Small intestine (tissue), 7 donors: ENCODE measurements around the gene PALD1. TPM values are rescaled to one million over a fixed set of nuclear protein-coding genes. Genes with fewer than 3 reads are reported as not detected.

Source experiments
- DNase-seq, 2 donors: peaks; one replicate each; pipeline versions ENCODE4 v3.0.0 to v3.0.0-alpha.2; 2013
- FAIRE-seq: peaks from 2 replicates; lab custom pipeline; 2012; peaks lifted over from hg19 to GRCh38; lab: Jason Lieb, UNC
- H3K27ac ChIP-seq, 3 donors: one replicate each; pipeline ENCODE4 v1.5.1; 2013; ENCODE audit warnings: low read length in 2 of 3, mild to moderate bottlenecking in 2 of 3, control low read depth in 1 of 3, inconsistent platforms in 1 of 3, low read depth in 1 of 3, moderate library complexity in 1 of 3
- H3K27me3 ChIP-seq, 3 donors: one replicate each; pipeline ENCODE4 v1.6.1; 2013; ENCODE audit warnings: low read length in 3 of 3, inconsistent platforms in 1 of 3; ENCODE audit not compliant: control insufficient read depth in 3 of 3, insufficient read depth in 3 of 3
- H3K36me3 ChIP-seq, 3 donors: one replicate each; pipeline ENCODE4 v1.6.1; 2013; ENCODE audit warnings: low read length in 3 of 3, inconsistent platforms in 1 of 3, low read depth in 1 of 3, mild to moderate bottlenecking in 1 of 3, moderate library complexity in 1 of 3; ENCODE audit not compliant: control insufficient read depth in 3 of 3, insufficient read depth in 2 of 3
- H3K4me1 ChIP-seq, 3 donors: one replicate each; pipeline ENCODE4 v1.6.1; 2013; ENCODE audit warnings: low read length in 2 of 3, inconsistent platforms in 1 of 3, low read depth in 1 of 3, mild to moderate bottlenecking in 1 of 3, moderate library complexity in 1 of 3; ENCODE audit not compliant: control insufficient read depth in 3 of 3, insufficient read depth in 2 of 3
- H3K4me3 ChIP-seq, 3 donors: one replicate each; pipeline ENCODE4 v1.5.1; 2013; ENCODE audit warnings: low read length in 3 of 3, control low read depth in 1 of 3, inconsistent platforms in 1 of 3, low read depth in 1 of 3, mild to moderate bottlenecking in 1 of 3, moderate library complexity in 1 of 3
- H3K9me3 ChIP-seq, 2 donors: one replicate each; pipeline ENCODE4 v1.6.1; 2013; ENCODE audit warnings: low read depth in 1 of 2, low read length in 1 of 2; ENCODE audit not compliant: control insufficient read depth in 2 of 2, insufficient read depth in 1 of 2
- WGBS, 3 donors: extraction: QIAGEN DNeasy Blood & Tissue Kit; methylation state at CpG; one replicate each; pipeline ENCODE4 v1.1.7; 2013; 5-methylcytosine and 5-hydroxymethylcytosine counted together
- polyA plus RNA-seq, 4 donors: library from polyadenylated mRNA; stranded (reverse) in 3 of 4; unstranded in 1 of 4; fragments of 200-250 nt in 3 of 4; fragments of 120-200 nt in 1 of 4; gene quantifications; one replicate each; pipeline versions ENCODE4 v1.2.1 to v1.2.3, GENCODE V29; 2013
- donor health status: healthy with polysubstance abuse.
- donor health status: control.
- donor health status: control.
- donor health status: Bipolar disorder and iron deficiency.
- donor health status: healthy.

The PALD1 gene
- polyA plus RNA-seq, 4 donors = 0.22 to 4.2 (median 3.2) TPM

DNA sequence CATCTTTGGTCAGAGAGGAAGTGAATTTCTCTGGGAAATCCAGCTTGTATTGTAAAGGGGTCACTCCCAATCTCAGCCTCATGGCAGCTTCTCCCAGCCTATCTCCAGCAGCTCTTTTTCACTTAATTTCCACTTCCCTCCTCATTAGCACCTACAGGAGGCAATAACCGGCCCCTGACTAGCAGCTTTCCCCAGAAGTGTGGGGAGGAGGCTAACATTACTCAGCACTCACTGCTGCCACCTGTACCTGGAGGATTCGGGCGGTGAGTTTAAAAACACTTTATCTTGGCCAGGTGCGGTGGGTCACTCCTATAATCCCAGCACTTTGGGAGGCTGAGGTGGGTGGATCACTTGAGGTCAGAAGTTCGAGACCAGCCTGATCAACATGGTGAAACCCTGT lies 40.8 kb upstream of the PALD1 start:
- H3K9me3 ChIP-seq = no peaks in the 10 kb centered on the region
- H3K36me3 ChIP-seq = peaks cover 0 to 9% (median 0%) of the 10 kb centered on the region in 3 donors
- WGBS, 3 donors = 17 to 54% (median 25%) methylated on average over 5 of the region's 5 CpGs
- no peak overlapping the region for H3K27ac ChIP-seq
- no peak for DNase-seq
- H3K4me1 ChIP-seq = peaks cover 0 to 23% (median 2%) of the 10 kb centered on the region in 3 donors
- H3K27me3 ChIP-seq = peaks cover 3 to 46% (median 16%) of the 10 kb centered on the region in 3 donors
- H3K4me3 ChIP-seq = no peak overlapping the region
- no peak for FAIRE-seq

DNA sequence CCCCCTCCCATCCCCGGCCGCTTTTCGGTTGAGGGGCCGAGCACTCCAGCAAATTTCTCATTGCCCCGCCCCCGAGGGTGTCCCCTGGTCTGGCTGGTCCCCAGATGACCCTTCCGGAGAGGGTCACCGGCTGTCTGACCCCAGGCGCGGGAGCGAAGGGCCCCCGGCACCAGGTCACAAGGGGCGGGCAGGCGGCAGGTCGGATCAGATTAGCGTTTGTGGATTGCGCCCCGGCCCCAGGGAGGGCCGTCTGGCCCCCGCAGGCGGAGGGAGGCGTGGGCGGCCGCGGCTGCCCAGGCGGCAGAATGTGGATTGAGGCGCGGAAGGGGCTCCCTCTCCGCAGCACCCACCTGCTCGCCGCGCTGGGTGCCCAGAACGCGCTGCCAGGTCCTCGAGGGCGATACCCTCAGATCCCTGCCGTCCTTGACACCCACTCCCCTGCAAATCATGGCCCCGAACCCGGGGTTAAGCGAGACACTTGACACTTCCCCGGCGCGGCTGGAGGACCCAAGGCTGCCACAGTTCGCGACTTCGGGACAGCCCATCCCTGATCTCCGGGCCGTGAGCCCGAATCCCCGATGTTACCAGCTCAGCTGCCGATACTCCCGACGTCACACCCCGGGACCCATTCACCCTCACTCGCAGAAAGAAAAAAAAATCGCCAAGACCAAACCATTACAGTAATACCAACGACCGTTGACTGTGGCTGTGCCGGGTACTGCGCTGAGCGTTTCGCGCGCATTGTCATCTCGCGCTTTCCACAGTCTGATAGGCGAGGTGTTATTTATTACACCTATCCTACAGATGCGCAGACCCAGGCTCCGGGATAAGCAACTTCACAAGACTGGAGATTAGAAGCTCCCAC lies 38.0 kb upstream of the PALD1 start:
- no peak for FAIRE-seq
- Histone ChIP-seq H3K9me3 (no peaks in the 10 kb centered on the region), H3K4me3 (no peak overlapping the region), H3K4me1 (peaks cover 0 to 27% (median 2%) of the 10 kb centered on the region in 3 donors), H3K27ac (no peak overlapping the region), H3K27me3 (peaks cover 3 to 50% (median 16%) of the 10 kb centered on the region in 3 donors), H3K36me3 (peaks cover 0 to 4% (median 0%) of the 10 kb centered on the region in 3 donors)
- WGBS, 3 donors = 4 to 6% (median 6%) methylated on average over 65 to 69 of the region's 69 CpGs
- DNase-seq = peak in 1 of 2 donors; percentile 38

GRCh38 chr10:70441161-70441894 lies 37.2 kb upstream of the PALD1 start, which contains the start of gene NODAL:
NODAL (minus strand) TSS chr10:70441681; CDS start chr10:70441667, 14 bp downstream.
- DNase-seq = peak in 1 of 2 donors; percentile 35
- H3K27me3 ChIP-seq = peaks cover 3 to 50% (median 16%) of the 10 kb centered on the region in 3 donors
- no peak for FAIRE-seq

GRCh38 chr10:70441895-70442309 lies 36.7 kb upstream of the PALD1 start:
- H3K4me3 ChIP-seq = no peak overlapping the region
- WGBS, 3 donors = 6 to 40% (median 18%) methylated on average over 12 of the region's 12 CpGs
- H3K9me3 ChIP-seq = no peaks in the 10 kb centered on the region
- peaks cover 3 to 50% (median 16%) of the 10 kb centered on the region in 3 donors for H3K27me3 ChIP-seq
- H3K4me1 ChIP-seq = peaks cover 0 to 36% (median 2%) of the 10 kb centered on the region in 3 donors
- DNase-seq (peak in 1 of 2 donors; percentile 8), FAIRE-seq (no peak)
- H3K27ac ChIP-seq = no peak overlapping the region
- H3K36me3 ChIP-seq = no peaks in the 10 kb centered on the region

More at GRCh38 chr10:70441161-70441894, 37.2 kb upstream of the PALD1 start, which contains the start of gene NODAL:
- 3 to 17% (median 13%) methylated on average over 54 to 60 of the region's 60 CpGs for WGBS, 3 donors
- H3K36me3 ChIP-seq = no peaks in the 10 kb centered on the region
- H3K4me1 ChIP-seq = peaks cover 0 to 32% (median 2%) of the 10 kb centered on the region in 3 donors
- no peak within 1 kb of the TSS for H3K4me3 ChIP-seq
- H3K27ac ChIP-seq = no peak within 1 kb of the TSS
- no peaks in the 10 kb centered on the region for H3K9me3 ChIP-seq

DNA sequence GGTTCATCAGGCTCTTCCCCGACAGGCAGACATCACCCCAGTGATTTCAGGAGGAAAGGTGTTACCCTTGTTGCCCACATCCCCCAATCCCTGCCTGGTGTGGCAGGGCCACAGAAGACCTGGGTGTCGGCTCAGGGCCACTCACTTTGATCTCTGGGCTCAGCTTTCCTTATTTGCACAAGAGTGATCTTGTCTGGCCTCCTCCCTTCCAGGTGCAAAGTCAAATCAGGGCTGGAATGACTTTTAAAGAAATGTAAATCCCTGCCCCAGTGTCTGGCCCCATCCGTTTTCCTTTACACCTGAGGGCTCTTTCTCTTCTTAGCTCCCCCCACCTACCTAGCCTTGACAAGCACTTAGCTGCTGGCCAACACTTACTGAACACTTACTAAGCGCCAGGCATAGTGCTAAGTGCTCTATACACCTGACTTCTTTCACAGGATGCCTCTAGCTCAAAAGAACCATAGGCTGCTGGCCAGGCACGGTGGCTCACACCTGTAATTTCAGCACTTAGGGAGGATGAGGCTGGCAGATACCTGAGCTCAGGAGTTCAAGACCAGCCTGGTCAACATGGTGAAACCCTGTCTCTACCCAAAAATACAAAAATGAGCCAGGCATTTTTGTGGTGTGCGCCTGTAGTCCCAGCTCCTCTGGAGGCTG lies 36.1 kb upstream of the PALD1 start:
- FAIRE-seq = no peak

GRCh38 chr10:70444744-70445143 lies 33.8 kb upstream of the PALD1 start:
- FAIRE-seq (no peak), DNase-seq (no peak)
- Histone ChIP-seq H3K36me3 (no peaks in the 10 kb centered on the region), H3K4me3 (no peak overlapping the region), H3K27me3 (peaks cover 3 to 34% (median 12%) of the 10 kb centered on the region in 3 donors), H3K27ac (no peak overlapping the region), H3K9me3 (no peaks in the 10 kb centered on the region), H3K4me1 (peaks cover 0 to 43% (median 2%) of the 10 kb centered on the region in 3 donors)
- WGBS, 3 donors = 90 to 94% (median 93%) methylated on average over 4 of the region's 4 CpGs

More for the DNA sequence above, 36.1 kb upstream of the PALD1 start:
- peaks cover 3 to 50% (median 16%) of the 10 kb centered on the region in 3 donors for H3K27me3 ChIP-seq
- no peak overlapping the region for H3K4me3 ChIP-seq
- 29 to 66% (median 40%) methylated on average over 6 of the region's 6 CpGs for WGBS, 3 donors
- DNase-seq = peak; percentile 27 to 82
- H3K9me3 ChIP-seq = no peaks in the 10 kb centered on the region
- H3K4me1 ChIP-seq = peaks cover 0 to 36% (median 2%) of the 10 kb centered on the region in 3 donors
- H3K27ac ChIP-seq = no peak overlapping the region
- H3K36me3 ChIP-seq = no peaks in the 10 kb centered on the region

DNA sequence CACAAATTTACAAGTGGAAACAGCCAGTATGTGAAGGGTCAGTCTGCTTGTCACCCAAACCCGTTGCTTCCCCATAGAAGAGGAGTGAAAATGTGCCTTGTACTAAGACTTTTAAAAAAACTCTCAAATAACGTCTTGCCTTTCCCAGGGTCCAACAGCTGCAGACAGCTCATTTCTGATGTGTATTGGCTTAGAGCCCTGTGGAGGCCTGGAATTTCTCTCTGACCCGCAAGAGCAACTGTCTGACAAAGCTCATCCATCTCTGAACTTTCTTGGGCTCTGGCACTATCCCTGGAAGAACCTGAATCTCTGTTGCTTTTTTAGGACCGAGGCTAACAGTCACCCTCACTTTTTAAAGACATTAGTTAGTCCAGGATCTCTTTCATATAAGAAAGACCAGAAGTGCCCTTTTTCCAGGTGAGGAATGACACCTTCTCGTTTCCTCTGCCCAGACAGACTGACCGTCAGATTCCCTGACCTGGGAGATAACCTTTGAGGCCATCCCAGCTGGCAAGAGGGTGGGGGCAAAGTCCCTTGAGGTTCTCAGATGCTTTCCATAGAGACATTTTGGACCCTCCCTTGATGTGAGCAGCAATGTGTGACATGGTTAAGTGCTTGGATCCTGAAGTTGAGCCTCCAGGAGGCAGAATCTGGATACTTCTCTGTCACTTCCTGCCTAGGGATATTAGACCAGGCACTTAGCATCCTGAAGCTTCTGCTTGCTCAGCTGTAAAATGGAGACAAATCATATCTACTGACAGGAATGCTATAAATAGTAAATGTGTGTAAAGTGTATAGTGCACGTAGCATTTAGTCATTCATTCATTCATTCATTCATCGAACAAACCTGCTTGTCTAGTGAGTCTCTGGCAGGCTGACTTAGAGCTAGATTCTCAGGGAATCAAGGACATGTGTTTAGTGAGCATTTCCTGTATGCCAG lies 32.6 kb upstream of the PALD1 start:
- Histone ChIP-seq H3K4me1 (peaks cover 0 to 32% (median 2%) of the 10 kb centered on the region in 3 donors), H3K27me3 (peaks cover 0 to 22% (median 6%) of the 10 kb centered on the region in 3 donors), H3K27ac (peak overlapping the region in 1 of 3 donors; percentile 31), H3K4me3 (no peak overlapping the region), H3K9me3 (no peaks in the 10 kb centered on the region), H3K36me3 (no peaks in the 10 kb centered on the region)
- DNase-seq = peak in 1 of 2 donors; percentile 38
- WGBS, 3 donors = 57 to 64% (median 63%) methylated on average over 8 of the region's 8 CpGs
- FAIRE-seq = no peak
